Fibroblast of villous mesenchyme (primary cell): Measurements from ENCODE around the gene FSD2. TPM values are rescaled to one million over a fixed set of nuclear protein-coding genes. Genes with fewer than 3 reads are reported as not detected.
"Not testable (repeated sequence)": the region's sequence is repeated elsewhere in the genome, so short reads cannot be mapped to it uniquely, and the experiment has no call there.

ENCODE experiments used
- DNase-seq: peaks from one replicate; pipeline ENCODE4 v3.0.0-alpha.2; 2010; ENCODE audit warnings: low read depth
- H3K4me3 ChIP-seq: 2 replicates; pipeline ENCODE4 v1.5.1; 2011; ENCODE audit warnings: low read depth, mild to moderate bottlenecking, low read length
- total RNA-seq: library from RNA; depleted of rRNA; stranded (reverse); fragments of >200 nt; gene quantifications from 2 replicates; pipeline ENCODE4 v1.2.3, GENCODE V29; 2012
- TF ChIP-seq, protein P1 (sequence below): IDR thresholded peaks from 2 replicates; pipeline ENCODE4 v1.5.1; 2012; ENCODE audit warnings: low read depth, mild to moderate bottlenecking, low read length; ENCODE audit not compliant: insufficient read depth

The FSD2 gene
- total RNA-seq, 1 donor: not detected

DNA sequence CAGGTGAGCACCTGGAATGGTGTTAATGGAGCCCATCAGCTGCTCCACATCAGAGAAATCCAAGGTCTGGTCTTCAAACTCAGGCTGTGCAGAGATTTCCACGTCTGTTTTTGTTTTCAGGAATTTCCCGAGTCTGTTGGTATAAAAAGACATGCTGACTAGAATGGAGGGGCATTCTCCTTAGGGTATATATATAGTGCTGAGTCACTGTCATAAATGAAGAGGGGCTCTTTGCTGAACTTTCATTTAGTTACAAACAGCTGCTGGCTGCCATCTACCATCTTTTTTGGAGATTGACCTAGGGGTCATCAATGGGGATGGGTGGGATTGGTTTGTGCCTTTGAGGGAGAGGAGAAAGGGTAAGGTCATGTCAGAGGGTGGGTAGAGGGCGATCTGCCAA is 27.1 kb downstream of the FSD2 start:
- no peak for DNase-seq
- TF ChIP-seq, protein P1, sequence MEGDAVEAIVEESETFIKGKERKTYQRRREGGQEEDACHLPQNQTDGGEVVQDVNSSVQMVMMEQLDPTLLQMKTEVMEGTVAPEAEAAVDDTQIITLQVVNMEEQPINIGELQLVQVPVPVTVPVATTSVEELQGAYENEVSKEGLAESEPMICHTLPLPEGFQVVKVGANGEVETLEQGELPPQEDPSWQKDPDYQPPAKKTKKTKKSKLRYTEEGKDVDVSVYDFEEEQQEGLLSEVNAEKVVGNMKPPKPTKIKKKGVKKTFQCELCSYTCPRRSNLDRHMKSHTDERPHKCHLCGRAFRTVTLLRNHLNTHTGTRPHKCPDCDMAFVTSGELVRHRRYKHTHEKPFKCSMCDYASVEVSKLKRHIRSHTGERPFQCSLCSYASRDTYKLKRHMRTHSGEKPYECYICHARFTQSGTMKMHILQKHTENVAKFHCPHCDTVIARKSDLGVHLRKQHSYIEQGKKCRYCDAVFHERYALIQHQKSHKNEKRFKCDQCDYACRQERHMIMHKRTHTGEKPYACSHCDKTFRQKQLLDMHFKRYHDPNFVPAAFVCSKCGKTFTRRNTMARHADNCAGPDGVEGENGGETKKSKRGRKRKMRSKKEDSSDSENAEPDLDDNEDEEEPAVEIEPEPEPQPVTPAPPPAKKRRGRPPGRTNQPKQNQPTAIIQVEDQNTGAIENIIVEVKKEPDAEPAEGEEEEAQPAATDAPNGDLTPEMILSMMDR: no peak
- H3K4me3 ChIP-seq: no peak overlapping the region

DNA sequence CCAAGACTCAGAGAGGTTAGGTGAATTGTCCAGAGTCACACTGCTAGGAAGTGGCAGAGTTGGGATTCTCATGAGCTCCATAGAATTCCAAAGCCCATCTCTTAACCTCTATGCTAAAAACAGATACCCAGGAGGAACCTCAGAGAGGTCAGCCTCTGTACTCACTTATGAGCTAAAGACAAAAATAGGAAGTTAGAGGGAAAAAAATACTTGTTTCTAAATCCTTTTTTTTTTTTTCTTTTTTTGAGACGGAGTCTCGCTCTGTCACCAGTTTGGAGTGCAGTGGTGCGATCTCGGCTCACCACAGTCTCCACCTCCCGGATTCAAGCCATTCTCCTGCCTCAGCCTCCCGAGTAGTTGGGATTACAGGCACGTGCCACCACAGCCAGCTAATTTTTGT is 31.4 kb downstream of the FSD2 start:
- no peak overlapping the region for H3K4me3 ChIP-seq
- TF ChIP-seq, protein P1: no peak
- DNase-seq: no peak

DNA sequence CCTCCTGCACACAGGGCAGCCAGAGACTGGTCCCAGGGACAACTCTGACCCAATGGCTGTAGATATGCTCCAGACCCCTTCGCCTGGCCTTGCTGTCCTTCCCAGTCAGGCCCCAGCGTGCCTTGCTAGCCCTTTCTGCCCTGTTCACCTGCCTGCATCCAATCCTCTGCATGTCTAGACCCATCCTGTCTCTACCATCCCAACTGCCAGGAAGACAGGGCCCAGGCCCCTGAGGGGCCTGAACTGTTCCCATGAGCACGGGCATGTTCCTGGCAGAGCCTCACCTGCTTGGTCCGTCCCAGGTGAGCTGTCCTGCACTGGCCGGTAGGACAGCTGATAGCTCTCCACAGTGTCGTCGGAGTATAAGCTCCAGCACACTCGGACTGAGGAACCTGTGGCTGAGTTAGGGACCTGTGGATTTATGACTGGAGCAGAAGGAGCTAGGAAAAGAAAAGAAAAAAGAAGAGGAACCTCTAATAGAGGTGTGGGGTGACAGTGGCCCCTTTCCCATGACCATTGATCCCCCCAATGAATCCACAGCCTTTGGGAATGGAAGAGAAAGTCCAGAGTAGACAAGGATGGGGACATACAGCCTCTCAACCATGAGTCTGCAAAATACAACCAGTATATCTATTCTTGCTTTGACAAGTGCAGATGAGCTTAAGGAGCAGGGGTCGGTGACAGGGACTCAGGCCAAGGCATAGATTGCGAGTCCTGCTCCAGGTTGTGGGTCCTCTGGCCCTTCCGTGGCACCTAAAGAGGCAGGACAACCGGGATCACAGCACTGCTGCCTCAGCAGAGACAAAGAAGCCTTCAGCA is 33.9 kb downstream of the FSD2 start:
- H3K4me3 ChIP-seq: no peak overlapping the region
- TF ChIP-seq, protein P1: no peak
- DNase-seq: no peak

DNA sequence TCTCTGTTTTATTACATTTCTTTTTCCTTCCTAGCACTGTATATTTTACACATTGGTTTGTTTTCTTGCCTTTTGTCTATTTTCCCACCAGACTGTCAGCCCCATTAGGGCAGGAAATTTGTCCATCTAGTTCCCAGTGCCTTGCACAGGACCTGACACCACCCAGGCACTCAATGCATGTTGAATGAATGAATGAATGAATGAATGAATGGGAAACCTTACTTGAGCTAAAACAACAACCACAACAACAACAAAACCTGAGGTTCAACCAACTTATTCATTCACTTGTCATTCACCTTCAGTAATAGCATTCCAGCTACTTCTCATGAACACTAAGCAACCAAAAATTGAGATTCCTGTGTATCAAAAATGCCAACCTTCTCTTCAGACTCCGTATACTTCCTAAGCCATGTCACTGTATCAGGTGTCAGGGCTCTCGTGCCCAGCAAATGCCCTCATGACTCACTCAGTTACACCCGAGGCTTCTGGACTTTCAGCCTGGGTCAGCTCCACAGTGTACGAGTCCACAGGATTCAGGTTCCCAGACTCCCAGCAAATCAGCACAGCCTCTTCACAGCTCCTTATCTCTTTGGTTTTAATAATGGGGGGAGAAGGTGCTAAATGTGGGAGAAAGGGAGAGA is 37.3 kb downstream of the FSD2 start:
- peak; percentile 6 for DNase-seq
- TF ChIP-seq, protein P1: no peak
- H3K4me3 ChIP-seq: no peak overlapping the region

DNA sequence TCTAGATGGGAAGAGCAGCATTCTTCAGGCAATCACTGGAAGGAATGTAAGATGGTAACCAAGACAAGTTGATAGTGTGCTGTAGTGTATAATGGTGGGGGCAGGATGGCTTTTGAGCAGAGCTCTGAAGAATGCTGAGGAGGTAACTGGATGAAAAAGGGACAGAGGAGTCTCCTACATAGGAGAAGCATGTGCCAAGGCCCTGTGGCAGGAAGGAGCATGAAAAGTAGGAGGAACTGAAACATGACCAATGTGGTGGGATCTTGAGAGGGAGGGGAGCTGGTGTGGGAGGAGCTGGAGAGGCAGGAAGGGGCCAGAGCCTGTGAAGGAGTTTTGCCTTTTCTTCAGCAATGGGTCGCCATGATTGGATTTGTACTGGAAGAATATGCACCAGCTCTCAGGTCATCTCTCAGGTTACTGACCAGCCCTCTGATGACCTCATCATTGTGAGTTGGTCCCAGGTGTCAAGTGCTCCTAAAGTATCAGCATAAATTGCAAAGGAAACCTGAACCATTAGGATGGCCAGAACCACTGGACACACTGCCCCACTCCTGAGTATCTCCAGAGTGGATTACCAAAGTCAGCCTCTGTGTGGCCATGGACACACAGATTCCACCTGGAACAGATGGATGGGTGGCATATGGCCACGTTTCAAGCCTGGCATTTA is 38.6 kb downstream of the FSD2 start:
- TF ChIP-seq, protein P1: no peak
- no peak overlapping the region for H3K4me3 ChIP-seq
- no peak for DNase-seq

DNA sequence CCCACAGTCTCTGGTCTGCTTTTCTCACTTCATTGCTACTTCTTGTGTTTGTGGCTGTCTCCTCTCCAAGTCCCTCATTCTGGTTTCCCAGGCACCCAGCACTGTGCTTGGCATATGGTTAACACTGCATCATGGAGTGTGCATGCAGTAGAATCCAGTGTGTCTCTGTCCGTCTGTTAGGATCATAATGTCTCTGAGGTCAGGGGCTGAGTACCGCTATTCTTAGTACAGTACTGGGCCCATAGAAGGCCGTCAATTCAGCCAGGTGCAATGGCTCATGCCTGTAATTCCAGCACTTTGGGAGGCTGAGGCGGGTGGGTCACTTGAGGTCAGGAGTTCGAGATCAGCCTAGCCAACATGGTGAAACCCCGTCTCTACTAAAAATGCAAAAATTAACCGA is 39.7 kb downstream of the FSD2 start:
- not testable (repeated sequence) for DNase-seq, H3K4me3 ChIP-seq

DNA sequence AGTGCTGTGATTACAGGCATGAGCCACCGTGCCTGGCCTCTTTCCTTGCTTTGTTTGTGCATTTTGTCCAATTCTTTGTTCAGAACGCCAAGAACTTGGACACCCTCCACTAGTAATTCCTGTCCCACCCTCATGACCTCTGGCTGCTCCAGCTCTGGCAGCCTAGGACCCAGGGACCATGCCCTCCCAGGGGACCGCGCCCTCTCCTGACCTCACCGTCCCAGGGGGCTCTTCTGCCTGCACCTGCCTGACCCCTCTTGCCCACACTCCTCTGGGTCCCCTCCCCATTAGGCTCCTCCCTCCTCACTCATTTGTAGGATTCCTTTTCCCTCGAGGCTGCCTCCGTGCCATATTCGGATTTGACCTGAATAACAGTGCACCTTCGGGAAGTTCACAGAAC is 41.1 kb downstream of the FSD2 start:
- no peak overlapping the region for H3K4me3 ChIP-seq
- TF ChIP-seq, protein P1: no peak
- no peak for DNase-seq
